Inflammatory macrophage treated with lipopolysaccharide for 4 hours (primary cell): ENCODE measurements around the gene TMEM114.

Experiments used
- DNase-seq: peaks from one replicate; pipeline ENCODE4 v3.0.0-alpha.2; 2020

TMEM114 gene

DNA sequence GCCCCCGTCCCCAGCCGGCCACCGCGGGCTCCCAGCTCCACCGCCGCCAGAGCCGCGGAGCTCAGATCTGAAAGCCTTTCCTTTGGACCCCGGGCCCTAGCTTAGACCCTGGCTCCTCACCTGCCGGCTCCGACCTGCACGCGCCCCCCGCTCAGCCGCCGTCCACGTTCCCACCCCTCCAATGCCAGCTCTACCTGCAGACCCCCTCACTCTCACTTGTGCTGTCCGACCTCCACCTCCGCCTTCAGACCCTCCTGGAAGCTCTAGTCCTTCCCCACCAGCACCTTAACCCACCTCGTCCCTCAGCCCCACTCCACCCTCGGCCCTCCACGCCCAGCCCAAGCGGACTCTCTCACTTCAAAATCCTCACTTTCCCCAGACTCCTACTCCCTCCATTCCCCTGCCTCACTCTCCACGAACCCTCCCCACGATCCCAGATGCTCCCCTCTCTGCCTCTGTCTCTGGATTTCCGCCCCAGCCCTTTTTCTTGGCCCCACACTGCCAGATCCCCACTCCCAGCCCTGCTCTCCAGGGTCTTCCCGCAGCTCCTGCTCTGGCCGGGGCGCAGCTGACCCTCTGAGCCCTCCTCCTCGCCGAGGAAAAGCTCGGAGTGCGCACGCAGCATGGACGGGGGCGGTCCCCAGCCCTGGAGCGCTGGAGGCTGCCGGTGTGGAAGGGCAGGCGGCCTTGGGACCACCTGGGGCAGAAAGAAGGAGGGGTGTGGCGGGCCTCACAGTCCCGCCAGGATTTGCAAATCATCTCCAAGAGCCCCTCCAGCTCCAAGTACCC is at the start of gene TMEM114:
Gene TMEM114 (minus strand): TSS at position 612 of the 789 bp plus-strand sequence. CDS start 673 bp downstream, outside the sequence.
- DNase-seq, result no peak

DNA sequence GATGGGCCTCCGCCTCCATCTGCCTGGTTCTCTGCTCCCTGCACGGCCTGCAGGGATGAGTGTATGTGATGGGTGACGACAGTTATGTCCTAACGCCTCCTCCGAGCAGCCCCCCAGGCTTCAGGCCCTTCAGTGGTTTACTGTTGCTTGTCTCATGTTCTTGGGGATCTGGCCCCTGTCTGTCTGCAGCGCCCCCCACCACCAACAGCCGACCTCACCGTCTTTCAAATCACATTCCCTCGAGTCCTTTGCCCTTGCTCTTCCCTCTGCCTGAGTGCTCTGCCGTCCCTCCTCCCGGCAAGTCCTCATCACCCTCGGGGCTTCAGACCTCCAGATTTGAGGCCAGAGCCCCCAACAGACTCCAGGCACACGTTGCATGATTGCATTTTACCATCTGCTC is 49.4 kb upstream of the TMEM114 start:
- no peak for DNase-seq

- DNase-seq, result no peak
Observed at GRCh38 chr16:8634991-8635736, 44.9 kb upstream of the TMEM114 start.

GRCh38 chr16:8632675-8633182 is 42.4 kb upstream of the TMEM114 start:
- DNase-seq, result peak; percentile 97

- peak; percentile 14 for DNase-seq
Observed at GRCh38 chr16:8631818-8632465, 41.6 kb upstream of the TMEM114 start.

GRCh38 chr16:8631373-8631772 is 41.1 kb upstream of the TMEM114 start:
- DNase-seq, result no peak

DNA sequence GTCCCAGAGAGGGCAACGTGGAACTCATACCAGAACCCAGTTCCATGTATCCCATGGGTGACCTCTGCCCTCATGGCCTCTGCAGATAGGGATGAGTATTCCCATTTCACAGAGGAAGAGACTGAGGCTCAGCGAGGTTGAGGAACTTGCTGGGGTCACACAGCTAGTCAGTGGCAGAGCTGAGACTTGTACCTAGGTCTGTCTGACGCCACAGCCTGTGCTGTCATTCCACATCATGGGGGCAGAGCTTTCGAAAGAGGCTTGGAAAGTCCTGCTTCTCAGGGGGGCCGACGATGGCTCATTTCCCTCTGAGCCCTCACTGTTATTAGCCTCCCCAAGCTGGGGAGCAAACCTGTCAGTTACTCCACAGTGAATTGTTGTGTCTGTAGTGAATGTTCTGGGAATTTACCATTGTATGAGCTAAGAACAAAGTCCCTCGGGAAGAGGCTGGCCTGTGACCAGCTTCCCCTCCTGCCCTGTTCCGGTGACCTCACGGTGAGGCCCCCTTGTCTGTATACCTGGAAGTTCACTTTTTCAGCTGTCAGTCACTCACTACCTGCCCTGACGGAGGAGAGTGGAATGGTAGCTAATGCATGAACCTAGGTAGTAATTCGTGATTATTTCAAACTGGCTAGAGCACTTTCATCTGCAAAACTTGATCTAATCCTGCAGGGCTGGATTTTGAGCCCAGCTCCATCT is 40.1 kb upstream of the TMEM114 start:
- peak; percentile 53 for DNase-seq

- DNase-seq, result no peak
Observed at GRCh38 chr16:8628981-8629725, 38.8 kb upstream of the TMEM114 start.

- DNase-seq, result no peak
Observed at GRCh38 chr16:8627456-8627855, 37.1 kb upstream of the TMEM114 start.

DNA sequence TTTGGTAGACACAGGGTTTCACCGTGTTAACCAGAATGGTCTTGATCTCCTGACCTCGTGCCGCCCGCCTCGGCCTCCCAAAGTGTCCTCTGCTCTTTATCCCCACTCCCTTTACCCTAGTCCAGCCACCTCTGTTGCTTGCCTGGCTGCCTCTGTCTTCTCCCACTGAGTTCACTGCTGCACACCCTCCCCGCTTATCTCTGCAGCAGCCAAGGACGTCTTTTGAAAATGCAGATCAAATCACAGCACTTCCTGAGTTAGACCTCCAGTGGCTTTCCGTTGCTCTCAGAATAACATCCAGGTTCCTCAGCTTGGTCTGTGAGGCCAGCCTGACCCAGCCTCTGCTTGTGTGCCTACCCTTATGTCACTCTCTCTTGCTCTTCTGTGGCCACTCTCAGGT is 36.6 kb upstream of the TMEM114 start:
- DNase-seq, result no peak

DNA sequence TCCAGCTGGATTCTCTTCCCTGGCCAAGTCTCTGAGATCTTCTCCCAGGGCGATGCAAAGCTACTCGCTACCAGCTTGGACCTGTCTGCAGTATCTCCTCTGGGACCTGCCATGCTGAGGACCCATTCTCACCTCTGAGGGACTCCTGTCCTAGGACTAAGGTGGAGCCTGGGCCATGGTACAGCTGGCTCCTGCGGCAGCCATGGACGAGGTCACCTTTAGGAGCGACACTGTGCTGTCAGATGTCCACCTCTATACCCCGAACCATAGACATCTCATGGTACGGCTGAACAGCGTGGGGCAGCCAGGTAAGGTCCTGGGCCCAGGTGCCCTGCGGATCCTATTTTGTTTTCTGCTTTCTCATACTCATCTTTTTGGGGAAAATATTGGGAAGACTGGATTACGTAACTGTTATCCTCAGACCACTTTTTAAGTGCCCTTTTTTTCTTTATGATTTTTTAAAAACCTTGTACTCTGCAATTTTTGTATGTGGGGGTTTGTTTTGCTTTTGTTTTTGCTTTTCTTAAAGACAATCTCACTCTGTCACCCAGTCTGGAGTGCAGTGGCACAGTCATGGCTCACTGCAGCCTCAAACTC is 35.3 kb upstream of the TMEM114 start:
- no peak for DNase-seq

DNA sequence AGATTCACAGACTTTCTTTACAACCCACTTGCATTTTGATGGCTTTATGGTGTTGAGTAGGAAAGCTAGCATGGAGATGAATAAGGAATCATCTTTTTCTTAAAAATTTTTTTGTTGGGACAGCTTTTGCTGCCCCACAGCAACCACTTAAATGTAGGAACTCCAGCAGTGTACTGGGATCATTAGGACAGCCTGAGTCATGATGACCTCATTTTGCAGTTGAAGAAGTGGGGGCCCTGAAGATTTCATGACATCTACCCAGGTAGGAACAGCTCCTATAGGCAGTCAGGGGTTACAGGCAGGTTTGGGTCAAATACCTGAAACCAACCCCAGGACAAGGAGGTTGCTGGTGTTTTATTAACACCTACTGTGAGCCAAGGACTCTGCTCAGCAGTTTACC is 33.3 kb upstream of the TMEM114 start:
- DNase-seq, result peak; percentile 37

- no peak for DNase-seq
Observed at GRCh38 chr16:8622315-8622656, 32.0 kb upstream of the TMEM114 start.

- peak; percentile 91 for DNase-seq
Observed at GRCh38 chr16:8621572-8622314, 31.4 kb upstream of the TMEM114 start, which contains the start of gene METTL22. Gene METTL22, plus strand, starts transcription at chr16:8621698. Its CDS starts 3,968 bp downstream, at chr16:8625666.

DNA sequence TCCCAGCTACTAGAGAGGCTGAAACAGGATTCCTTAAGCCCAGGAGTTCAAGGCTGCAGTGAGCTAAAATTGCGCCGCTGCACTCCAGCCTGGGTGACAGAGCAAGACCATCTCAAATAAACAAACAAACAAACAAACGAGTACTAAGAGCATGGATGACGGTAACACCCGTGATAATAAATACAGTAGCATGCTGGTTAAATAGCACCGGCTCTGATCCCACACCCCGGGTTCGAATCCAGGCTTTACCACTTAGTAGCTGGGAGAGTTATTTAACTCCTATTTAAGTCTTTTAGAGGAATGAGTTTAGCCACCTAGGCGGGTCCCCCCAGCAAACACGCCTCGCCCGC is 30.9 kb upstream of the TMEM114 start:
- no peak for DNase-seq

- DNase-seq, result no peak
Observed at GRCh38 chr16:8620535-8620934, 30.2 kb upstream of the TMEM114 start.

DNA sequence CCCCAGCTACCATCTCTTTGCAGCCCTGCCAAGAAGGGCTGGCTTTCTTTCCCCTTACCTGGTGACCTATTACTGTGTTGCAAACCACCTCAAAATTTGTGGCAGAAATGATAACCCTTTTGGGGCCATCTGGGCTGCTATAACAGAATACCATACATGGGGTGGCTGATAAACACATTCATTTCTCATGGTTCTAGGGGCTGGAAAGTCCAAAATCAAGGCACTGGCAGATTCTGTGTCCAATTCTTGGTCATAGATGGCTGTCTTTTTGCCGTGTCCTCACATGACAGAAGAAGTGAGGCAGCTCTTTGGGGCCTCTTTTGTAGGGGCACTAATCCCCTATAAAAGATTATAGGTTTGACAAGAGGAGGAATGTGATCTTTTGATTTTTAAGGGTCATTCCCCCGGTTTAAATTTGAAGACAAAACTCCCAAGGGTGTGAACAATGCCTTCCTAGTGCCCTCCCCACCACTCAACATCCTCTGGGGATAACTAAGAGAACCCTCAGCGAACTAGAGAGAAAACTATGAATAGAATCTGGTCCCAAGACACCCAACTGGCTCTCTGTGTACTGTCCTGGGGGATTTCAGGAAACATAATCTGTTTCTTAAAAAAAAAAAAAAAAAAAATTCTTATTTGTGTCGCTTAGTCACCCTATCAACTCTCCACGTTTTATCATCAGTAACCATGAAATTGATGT is 29.5 kb upstream of the TMEM114 start:
- DNase-seq, result no peak

DNA sequence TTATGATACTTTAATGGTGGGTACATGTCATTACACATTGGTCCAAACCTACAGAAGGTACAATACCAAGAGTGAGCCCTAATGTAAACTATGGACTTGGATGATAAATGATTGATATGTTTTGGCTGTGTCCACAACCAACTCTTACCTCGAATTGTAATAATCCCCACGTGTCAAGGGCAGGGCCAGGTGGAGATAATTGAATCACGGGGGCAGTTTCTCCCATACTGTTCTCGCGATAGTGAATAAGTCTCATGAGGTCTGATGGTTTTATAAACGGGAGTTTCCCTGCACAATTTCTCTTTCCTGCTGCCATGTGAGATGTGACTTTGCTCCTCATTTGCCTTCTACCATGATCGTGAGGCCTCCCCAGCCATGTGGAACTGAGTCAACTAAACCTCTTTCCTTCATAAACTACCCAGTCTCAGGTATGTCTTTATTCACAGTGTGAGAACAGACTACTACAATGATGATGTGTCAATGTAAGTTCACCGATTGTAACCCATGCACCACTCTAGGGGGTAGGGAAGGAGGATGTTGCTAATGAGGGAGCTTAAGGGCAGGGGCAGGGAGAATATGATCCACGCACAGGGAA is 24.2 kb upstream of the TMEM114 start:
- DNase-seq, result no peak

GRCh38 chr16:8611886-8612600 is 21.7 kb upstream of the TMEM114 start:
- no peak for DNase-seq
